RWPE1 (cell line): ENCODE results near the gene MYPOP.
A peak's percentile ranks its signal among the peaks of the same experiment; 100 is the strongest.

Experiments
- CTCF ChIA-PET: fragments of 350-600 bp; sonication (Branson Sonifier 250); formaldehyde crosslinking; extraction: SDS; loops from one replicate; lab custom pipeline; 2021; lab: Yijun Ruan, JAX
- POLR2A ChIA-PET: fragments of 400-600 bp; formaldehyde crosslinking; extraction: SDS; loops from one replicate; lab custom pipeline; 2020; ENCODE audit warnings: antibody characterized with exemption; ENCODE audit not compliant: low non-redundant PET; lab: Yijun Ruan, JAX
- DNase-seq: peaks from one replicate; pipeline ENCODE4 v3.0.0; 2012; ENCODE audit warnings: low spot score
- H3K27ac ChIP-seq: fragments of 450-650 bp; 2 replicates; pipeline ENCODE4 v1.5.1; 2017
- CTCF ChIP-seq: fragments of 450-650 bp; conservative IDR thresholded peaks from 2 replicates; pipeline ENCODE4 v1.5.1; 2017; ENCODE audit warnings: low read depth, mild to moderate bottlenecking

Gene MYPOP

DNA sequence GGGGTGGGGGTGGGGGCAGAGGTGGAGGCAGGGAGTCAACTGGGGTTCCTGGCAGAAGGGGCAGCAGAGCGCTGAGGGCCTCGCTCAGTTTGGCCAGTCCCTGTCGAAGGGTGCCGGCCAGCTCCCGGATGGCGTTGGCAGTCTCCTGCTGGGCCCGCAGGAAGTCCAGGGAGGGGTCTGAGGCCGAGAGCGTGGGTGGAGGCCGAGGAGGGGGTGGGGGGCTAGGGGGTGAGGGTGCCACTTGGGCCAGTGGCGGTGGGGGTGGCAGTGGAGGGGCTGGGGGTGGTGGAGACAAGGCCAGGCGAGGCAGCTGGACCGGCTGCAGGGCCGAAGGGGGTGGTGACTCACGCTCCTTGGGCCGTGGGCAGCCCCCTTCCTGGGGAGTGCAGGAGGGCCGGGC, 11.5 kb downstream of the MYPOP start:
- ChIA-PET CTCF (interaction anchor here (0.7 kb wide), 1 partner anchor 74 kb away, joined by 6 read pairs; no protein-coding TSS in a partner anchor), POLR2A (no interaction called here)
- no peak for TF ChIP-seq CTCF
- H3K27ac ChIP-seq, result no peak overlapping the region
- no peak for DNase-seq

DNA sequence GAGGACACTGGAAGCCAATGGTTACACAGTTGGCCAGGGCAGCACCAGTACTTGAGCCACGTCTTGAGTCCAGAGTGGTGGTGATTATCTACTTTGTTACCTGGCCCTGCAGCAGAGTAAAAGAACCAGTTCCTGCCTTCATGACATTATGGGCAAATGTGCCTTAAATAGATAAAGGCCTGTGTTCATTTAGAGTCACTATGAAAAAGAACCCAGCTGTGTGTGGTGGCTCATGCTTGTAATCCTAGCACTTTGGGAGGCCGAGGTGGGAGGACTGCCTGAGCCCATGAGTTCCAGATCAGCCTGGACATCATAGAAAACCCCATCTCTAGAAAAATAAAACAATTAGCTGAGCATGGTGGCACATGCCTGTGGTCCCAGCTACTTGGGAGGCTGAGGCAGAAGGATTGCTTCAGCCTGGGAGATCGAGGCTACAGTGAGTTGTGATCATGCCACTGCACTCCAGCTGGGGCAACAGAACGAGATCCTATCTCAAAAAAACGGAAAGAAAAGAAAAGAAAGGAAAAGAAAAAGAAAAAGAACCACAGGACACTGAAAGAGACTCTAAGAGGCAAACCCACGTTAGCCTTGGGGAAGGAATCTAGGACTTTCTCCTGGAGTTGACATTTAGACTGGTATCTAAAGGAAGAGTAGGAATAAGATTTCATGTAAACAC, 13.1 kb downstream of the MYPOP start:
- no peak for DNase-seq
- no peak for TF ChIP-seq CTCF
- H3K27ac ChIP-seq, result peak overlapping the region; percentile 32
- ChIA-PET POLR2A (no interaction called here), CTCF (interaction anchor here (0.7 kb wide), 1 partner anchor 130 kb away, joined by 5 read pairs; no protein-coding TSS in a partner anchor)

DNA sequence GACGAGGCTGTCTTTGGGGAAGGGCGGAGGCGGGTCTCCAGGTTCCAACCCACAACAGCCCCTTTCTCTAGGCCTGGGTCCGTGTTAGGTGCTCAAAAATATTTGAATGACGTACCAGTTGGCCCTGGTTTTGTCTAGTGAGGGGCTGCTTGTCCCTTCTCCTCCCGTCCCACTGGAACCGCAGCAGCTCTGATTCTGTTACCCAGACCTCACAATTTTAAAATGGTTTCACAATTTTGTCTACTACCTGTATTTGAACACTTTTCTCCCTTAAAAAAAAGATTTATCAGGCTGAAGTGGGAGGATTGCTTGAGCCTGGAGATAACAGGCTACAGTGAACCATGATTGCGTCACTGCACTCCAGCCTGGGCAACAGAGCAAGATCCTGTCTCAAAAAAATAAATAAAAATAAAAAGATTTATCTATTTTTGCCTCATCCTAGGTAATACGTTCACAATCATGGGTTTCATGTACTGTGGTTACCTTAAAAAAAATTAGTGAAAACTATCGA, 15.2 kb downstream of the MYPOP start:
- TF ChIP-seq CTCF, result no peak
- peak overlapping the region; percentile 93 for H3K27ac ChIP-seq
- ChIA-PET POLR2A (no interaction called here), CTCF (no interaction called here)
- no peak for DNase-seq

GRCh38 chr19:45886427-45887199, 15.8 kb downstream of the MYPOP start:
- H3K27ac ChIP-seq, result peak overlapping the region; percentile 93
- ChIA-PET CTCF (interaction anchor here (0.6 to 0.8 kb wide), 2 partner anchors 169 to 1303 kb away, joined by 4 read pairs; no protein-coding TSS in a partner anchor), POLR2A (interaction anchor here (0.7 to 0.8 kb wide), 2 partner anchors 16 to 61 kb away, joined by 3 read pairs; partner anchors contain the start of gene MYPOP)
- DNase-seq, result peak; percentile 94
- no peak for TF ChIP-seq CTCF

DNA sequence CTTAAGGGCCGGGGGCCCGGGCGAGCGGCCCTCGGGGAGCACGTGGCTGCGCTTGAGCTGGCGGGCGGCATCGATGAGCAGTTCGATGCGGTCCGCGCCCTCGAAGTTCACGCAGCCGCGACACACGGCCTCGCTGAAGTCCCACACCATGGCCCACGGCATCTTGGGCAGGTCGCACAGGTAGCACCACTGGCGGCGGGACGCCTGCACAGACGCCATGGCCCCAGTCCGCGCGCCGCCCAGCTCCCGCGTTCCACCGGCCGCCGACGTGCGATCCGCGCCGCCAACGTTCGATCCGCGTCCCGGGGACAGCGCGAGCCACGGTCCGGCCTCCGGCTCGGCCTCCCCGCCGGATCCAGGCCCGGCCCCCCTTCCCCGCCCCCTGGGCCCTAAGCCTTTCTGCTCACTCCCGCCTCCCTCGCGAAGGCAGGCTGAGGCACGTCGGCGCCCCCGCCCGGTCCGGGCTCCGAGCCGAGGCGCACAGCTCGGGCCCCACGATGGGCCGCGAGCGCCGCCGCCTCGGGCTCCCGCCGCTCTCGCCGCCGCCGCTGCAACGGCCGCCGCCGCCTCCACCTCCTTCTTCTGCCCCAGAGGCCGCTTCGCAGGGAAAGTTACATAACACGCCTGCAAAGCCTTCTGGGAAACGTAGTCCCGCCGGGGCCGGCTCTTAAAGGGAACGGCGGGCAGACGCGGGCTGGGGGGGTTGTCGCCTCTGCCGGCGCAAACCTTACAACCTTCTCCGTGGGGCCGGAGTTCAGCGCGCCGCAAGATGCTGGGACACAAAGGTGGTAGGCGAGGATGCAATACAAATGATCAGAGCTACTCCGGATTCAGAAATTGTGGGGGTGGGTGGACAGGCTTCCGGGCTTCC, 16.6 kb downstream of the MYPOP start, which contains the start of gene IRF2BP1:
TSS of gene IRF2BP1 (minus strand) at position 586 of the 871 bp plus-strand sequence. CDS start at position 219, 367 bp downstream.
- TF ChIP-seq CTCF, result no peak
- DNase-seq, result peak; percentile 91
- peak within 1 kb of the TSS; percentile 93 for H3K27ac ChIP-seq
- POLR2A ChIA-PET, result interaction anchor here (0.7 to 0.8 kb wide), 2 partner anchors 17 to 61 kb away, joined by 3 read pairs; partner anchors contain the start of gene MYPOP
- CTCF ChIA-PET, result interaction anchor here (0.6 to 1.1 kb wide), 6 partner anchors 68 to 1302 kb away, joined by 3 to 5 read pairs (median 4); no protein-coding TSS in a partner anchor
